ENCODE measurements around the gene GOSR2. TPM values are rescaled to one million over a fixed set of nuclear protein-coding genes. Genes with fewer than 3 reads are reported as not detected.

The GOSR2 gene
- polyA plus RNA-seq, 1 of the 3 experiments (the other 2 are of a cell fraction): 74.2 TPM

DNA sequence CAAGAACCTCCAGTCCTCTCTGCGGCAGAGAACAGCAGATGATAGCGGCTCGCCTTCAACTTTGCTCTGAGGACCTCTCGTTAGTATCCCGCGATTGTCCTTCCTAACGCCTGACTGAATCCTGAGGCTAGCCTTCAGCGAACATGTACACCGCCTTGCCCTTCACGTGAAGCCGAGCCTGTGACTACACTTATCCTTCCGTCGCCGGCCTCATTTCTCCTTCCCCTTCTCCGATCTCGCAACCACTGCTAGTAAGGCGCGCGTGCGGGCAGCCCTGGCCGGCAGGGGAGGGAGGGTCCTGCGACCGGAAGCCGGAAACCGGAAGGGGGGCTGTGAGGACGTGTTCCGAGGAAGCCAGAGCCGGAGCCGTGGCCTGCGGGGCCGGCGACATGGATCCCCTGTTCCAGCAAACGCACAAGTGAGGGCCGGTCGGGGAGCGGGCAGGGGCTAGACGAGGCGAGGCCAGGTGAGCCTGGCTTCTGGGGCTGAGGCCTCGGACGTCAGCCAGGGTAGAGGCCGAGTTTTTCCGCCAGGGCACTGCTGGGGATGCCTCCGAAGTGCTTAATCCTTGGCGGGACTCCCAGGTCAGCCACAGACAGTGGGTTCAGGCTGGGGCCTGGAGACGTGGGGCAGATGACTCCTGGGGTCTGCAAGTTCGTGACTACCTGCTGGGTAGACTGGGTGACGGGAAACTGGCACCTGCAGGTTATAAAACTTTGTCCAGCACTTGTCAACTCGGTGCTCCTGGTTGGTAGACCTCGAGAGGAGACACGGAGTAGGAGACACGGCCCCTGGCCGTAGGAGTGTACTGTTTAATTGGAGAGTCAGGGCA lies at the start of gene GOSR2 (continued):
- TF ChIP-seq, protein P1, sequence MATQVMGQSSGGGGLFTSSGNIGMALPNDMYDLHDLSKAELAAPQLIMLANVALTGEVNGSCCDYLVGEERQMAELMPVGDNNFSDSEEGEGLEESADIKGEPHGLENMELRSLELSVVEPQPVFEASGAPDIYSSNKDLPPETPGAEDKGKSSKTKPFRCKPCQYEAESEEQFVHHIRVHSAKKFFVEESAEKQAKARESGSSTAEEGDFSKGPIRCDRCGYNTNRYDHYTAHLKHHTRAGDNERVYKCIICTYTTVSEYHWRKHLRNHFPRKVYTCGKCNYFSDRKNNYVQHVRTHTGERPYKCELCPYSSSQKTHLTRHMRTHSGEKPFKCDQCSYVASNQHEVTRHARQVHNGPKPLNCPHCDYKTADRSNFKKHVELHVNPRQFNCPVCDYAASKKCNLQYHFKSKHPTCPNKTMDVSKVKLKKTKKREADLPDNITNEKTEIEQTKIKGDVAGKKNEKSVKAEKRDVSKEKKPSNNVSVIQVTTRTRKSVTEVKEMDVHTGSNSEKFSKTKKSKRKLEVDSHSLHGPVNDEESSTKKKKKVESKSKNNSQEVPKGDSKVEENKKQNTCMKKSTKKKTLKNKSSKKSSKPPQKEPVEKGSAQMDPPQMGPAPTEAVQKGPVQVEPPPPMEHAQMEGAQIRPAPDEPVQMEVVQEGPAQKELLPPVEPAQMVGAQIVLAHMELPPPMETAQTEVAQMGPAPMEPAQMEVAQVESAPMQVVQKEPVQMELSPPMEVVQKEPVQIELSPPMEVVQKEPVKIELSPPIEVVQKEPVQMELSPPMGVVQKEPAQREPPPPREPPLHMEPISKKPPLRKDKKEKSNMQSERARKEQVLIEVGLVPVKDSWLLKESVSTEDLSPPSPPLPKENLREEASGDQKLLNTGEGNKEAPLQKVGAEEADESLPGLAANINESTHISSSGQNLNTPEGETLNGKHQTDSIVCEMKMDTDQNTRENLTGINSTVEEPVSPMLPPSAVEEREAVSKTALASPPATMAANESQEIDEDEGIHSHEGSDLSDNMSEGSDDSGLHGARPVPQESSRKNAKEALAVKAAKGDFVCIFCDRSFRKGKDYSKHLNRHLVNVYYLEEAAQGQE (IDR thresholded peaks at IDR 0.05; ENCODE audit: low read depth, low read length): 0 out of 2 replicates have a peak, but pooled peaks have one; percentile 46
- no peak for TF ChIP-seq RAD21 (IDR thresholded peaks at IDR 0.05; ENCODE audit: low read length)
- TF ChIP-seq RFX5 (IDR thresholded peaks at IDR 0.05; ENCODE audit: low read length): peak; percentile 26; the same call in 1 of the 2 replicates
- TF ChIP-seq FOXJ3 (CRISPR knock-in tag; IDR thresholded peaks at IDR 0.05): peak; percentile 46; the same call in 1 of the 2 replicates
- TF ChIP-seq RXRA (IDR thresholded peaks at IDR 0.05; ENCODE audit: borderline replicate concordance, low read depth): no peak
- TF ChIP-seq GABPA (IDR thresholded peaks at IDR 0.05; ENCODE audit: low read depth): peak; percentile 100

DNA sequence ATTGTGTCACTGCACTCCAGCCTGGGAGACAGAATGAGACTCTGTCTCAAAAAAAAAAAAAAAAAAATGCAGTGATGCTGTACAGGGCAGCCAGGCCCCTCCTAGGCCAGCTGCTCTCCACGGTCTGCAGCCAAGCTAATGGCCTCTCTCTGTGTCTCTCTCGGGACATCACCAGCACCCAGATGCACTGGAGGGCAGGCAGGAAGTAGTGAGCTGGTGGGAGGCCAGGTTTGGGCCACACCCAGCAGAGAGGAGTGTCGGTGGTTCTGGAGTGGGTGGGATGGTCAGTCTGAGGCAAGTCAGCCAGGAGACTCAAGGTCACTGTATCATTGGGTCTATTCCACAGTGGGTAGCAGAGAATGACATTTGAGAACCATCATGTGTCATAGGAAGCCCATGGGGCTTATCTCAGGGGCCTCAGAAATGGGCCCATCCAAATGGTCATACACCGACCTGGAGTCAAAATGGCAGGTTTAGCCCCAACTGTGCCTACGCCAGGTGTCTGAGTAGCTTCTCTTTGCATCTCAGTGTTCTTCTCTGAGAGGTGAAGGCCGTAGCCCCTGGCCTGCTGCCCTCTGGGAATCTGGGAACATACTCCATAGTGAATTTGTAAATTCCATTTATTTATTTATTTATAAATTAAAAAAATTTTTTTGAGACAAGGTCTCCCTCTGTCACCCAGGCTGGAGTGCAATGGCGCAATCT lies 48.9 kb upstream of the GOSR2 start:
- DNase-seq: no peak
- Histone ChIP-seq H3K36me3 (replicated peaks in 1 of 2; ENCODE audit: control insufficient read depth in 1 of 2, insufficient read depth in 2 of 2, low read length in 1 of 2) (no peaks in the 10 kb centered on the region), H3K27me3 (ENCODE audit: insufficient read depth) (peaks cover 6% of the 10 kb centered on the region; the same call in 1 of the 2 replicates), H4K20me1 (ENCODE audit: insufficient read depth) (no peaks in the 10 kb centered on the region), H3K9ac (no peak overlapping the region), H2AFZ (ENCODE audit: low read depth) (no peak overlapping the region), H3F3A (replicated peaks; ENCODE audit: insufficient read depth) (no peaks in the 10 kb centered on the region), H3K4me2 (no peak overlapping the region), H3K79me2 (ENCODE audit: insufficient read depth) (no peaks in the 10 kb centered on the region), H3K27ac (ENCODE audit: low read depth in 2 of 2, low read length in 1 of 2) (no peak overlapping the region), H3K4me1 (ENCODE audit: control insufficient read depth in 1 of 2, insufficient read depth in 2 of 2, low read depth in 1 of 2, low read length in 1 of 2) (peaks cover 0 to 5% of the 10 kb centered on the region in 2 experiments; a peak in 1 of 4 replicates), H3K9me2 (no peaks in the 10 kb centered on the region), H3K4me3 (ENCODE audit: low read depth in 2 of 2, low read length in 1 of 2) (no peak overlapping the region), H3K9me3 (no peaks in the 10 kb centered on the region)
- 69% methylated on average over 7 of the region's 7 CpGs for WGBS (ENCODE audit: low lambda C conversion rate)
- ChIA-PET CTCF (interaction anchor here (1.1 to 9.0 kb wide), 2 partner anchors 31 to 742 kb away, joined by 3 to 44 read pairs; no protein-coding TSS in a partner anchor), POLR2A (interaction anchor here (0.6 to 1.1 kb wide), 2 partner anchors 70 to 261 kb away, joined by 3 to 4 read pairs; no protein-coding TSS in a partner anchor)
- no peak for TF ChIP-seq EP300 (IDR thresholded peaks at IDR 0.05; ENCODE audit: borderline replicate concordance in 1 of 2, low read depth in 1 of 2, low read length in 1 of 2)
- no peak for TF ChIP-seq JUND (IDR thresholded peaks at IDR 0.05)
- TF ChIP-seq MXI1 (IDR thresholded peaks at IDR 0.05; ENCODE audit: low read depth, low read length): no peak
